ENCODE results near the gene TLE1. TPM values are rescaled to one million over a fixed set of nuclear protein-coding genes. Genes with fewer than 3 reads are reported as not detected.
A peak's percentile ranks its signal among the peaks of the same experiment; 100 is the strongest.

TLE1 gene
- total RNA-seq, 1 experiment from 2014 or later, result 46.2 TPM

- BruUV-seq (replicated peaks), result no TSS peak
- Mint-ChIP-seq H3K27ac (ENCODE audit: unreplicated experiment) (no peak overlapping the region), H3K4me3 (ENCODE audit: low read depth, unreplicated experiment) (no peak overlapping the region), H3K9me3 (ENCODE audit: low read depth, unreplicated experiment) (no peaks in the 10 kb centered on the region), H3K4me1 (ENCODE audit: low read depth, unreplicated experiment) (peaks cover 15% of the 10 kb centered on the region), H3K36me3 (ENCODE audit: insufficient read depth, unreplicated experiment) (peaks cover 34% of the 10 kb centered on the region), H3K27me3 (ENCODE audit: unreplicated experiment) (no peaks in the 10 kb centered on the region)
- intact Hi-C loops (cut with micrococcal nuclease; ENCODE audit: unreplicated experiment), result loop anchor here (5.0 to 10.0 kb wide), 4 partner anchors 156 to 1073 kb away; no protein-coding TSS in a partner anchor
- no peak for DNase-seq
- CTCF ChIA-PET, result no interaction called here
- no peak for TF ChIP-seq CTCF (IDR thresholded peaks at IDR 0.05; ENCODE audit: unreplicated experiment)
Measured at GRCh38 chr9:81680506-81680905, 8.8 kb downstream of the TLE1 start.

- peaks cover 15% of the 10 kb centered on the region for H3K4me1 Mint-ChIP-seq (ENCODE audit: low read depth, unreplicated experiment)
- no TSS peak for BruUV-seq (replicated peaks)
- intact Hi-C loops (cut with micrococcal nuclease; ENCODE audit: unreplicated experiment), result loop anchor here (5.0 to 10.0 kb wide), 4 partner anchors 155 to 1073 kb away; no protein-coding TSS in a partner anchor
- H3K27me3 Mint-ChIP-seq (ENCODE audit: unreplicated experiment), result no peaks in the 10 kb centered on the region
- no peak overlapping the region for H3K27ac Mint-ChIP-seq (ENCODE audit: unreplicated experiment)
- CTCF ChIA-PET, result no interaction called here
- H3K4me3 Mint-ChIP-seq (ENCODE audit: low read depth, unreplicated experiment), result no peak overlapping the region
- peaks cover 34% of the 10 kb centered on the region for H3K36me3 Mint-ChIP-seq (ENCODE audit: insufficient read depth, unreplicated experiment)
- DNase-seq, result no peak
- no peaks in the 10 kb centered on the region for H3K9me3 Mint-ChIP-seq (ENCODE audit: low read depth, unreplicated experiment)
- TF ChIP-seq CTCF (IDR thresholded peaks at IDR 0.05; ENCODE audit: unreplicated experiment), result no peak
Measured at GRCh38 chr9:81680006-81680405, 9.3 kb downstream of the TLE1 start.

- BruUV-seq (replicated peaks), result no TSS peak
Measured at GRCh38 chr9:81678088-81678487, 11.3 kb downstream of the TLE1 start.

GRCh38 chr9:81676395-81676794 lies 13.0 kb downstream of the TLE1 start:
- no peak for DNase-seq
- Mint-ChIP-seq H3K4me3 (ENCODE audit: low read depth, unreplicated experiment) (no peak overlapping the region), H3K4me1 (ENCODE audit: low read depth, unreplicated experiment) (peaks cover 15% of the 10 kb centered on the region), H3K27me3 (ENCODE audit: unreplicated experiment) (no peaks in the 10 kb centered on the region), H3K27ac (ENCODE audit: unreplicated experiment) (peak overlapping the region; percentile 34), H3K9me3 (ENCODE audit: low read depth, unreplicated experiment) (no peaks in the 10 kb centered on the region), H3K36me3 (ENCODE audit: insufficient read depth, unreplicated experiment) (peaks cover 57% of the 10 kb centered on the region)
- no TSS peak for BruUV-seq (replicated peaks)
- CTCF ChIA-PET, result no interaction called here
- TF ChIP-seq CTCF (IDR thresholded peaks at IDR 0.05; ENCODE audit: unreplicated experiment), result no peak
- intact Hi-C loops (cut with micrococcal nuclease; ENCODE audit: unreplicated experiment), result no loop called here

More at GRCh38 chr9:81678088-81678487, 11.3 kb downstream of the TLE1 start:
- CTCF ChIA-PET, result no interaction called here
- Mint-ChIP-seq H3K4me3 (ENCODE audit: low read depth, unreplicated experiment) (no peak overlapping the region), H3K27ac (ENCODE audit: unreplicated experiment) (no peak overlapping the region), H3K36me3 (ENCODE audit: insufficient read depth, unreplicated experiment) (peaks cover 50% of the 10 kb centered on the region), H3K9me3 (ENCODE audit: low read depth, unreplicated experiment) (no peaks in the 10 kb centered on the region), H3K4me1 (ENCODE audit: low read depth, unreplicated experiment) (peaks cover 15% of the 10 kb centered on the region), H3K27me3 (ENCODE audit: unreplicated experiment) (no peaks in the 10 kb centered on the region)
- DNase-seq, result no peak
- no peak for TF ChIP-seq CTCF (IDR thresholded peaks at IDR 0.05; ENCODE audit: unreplicated experiment)
- intact Hi-C loops (cut with micrococcal nuclease; ENCODE audit: unreplicated experiment), result no loop called here

All from Calu3 (cell line).